HepG2 (cell line): Measurements from ENCODE around the gene NUDCD2. TPM values are rescaled to one million over a fixed set of nuclear protein-coding genes. Genes with fewer than 3 reads are reported as not detected.
A peak's percentile ranks its signal among the peaks of the same experiment; 100 is the strongest.

Experiments used
- ATAC-seq: fragments of 200-7000 bp; cut with Tn5 transposase; 3 replicates; pipeline ENCODE4 v1.9.1; 2020; ENCODE audit warnings: mild to moderate bottlenecking, moderate library complexity
- BruUV-seq: library from RNA; stranded (reverse); fragments of 400-500 nt; replicated peaks from 2 replicates; lab custom pipeline; 2021; lab: Mats Ljungman, UMichigan
- CTCF ChIA-PET: fragments of 300-600 bp; formaldehyde crosslinking; extraction: SDS; loops from one replicate; lab custom pipeline; 2021; ENCODE audit warnings: low total read pairs, inconsistent platforms, low intra/inter-chr PET ratio; lab: Yijun Ruan, JAX
- POLR2A ChIA-PET: fragments of 350-600 bp; sonication (Branson Sonifier 250); formaldehyde crosslinking; loops from one replicate; lab custom pipeline; 2020; ENCODE audit warnings: antibody characterized with exemption, inconsistent platforms; lab: Yijun Ruan, JAX
- DNase-seq: peaks from one replicate; pipeline ENCODE4 v3.0.0-alpha.2; 2015; ENCODE audit warnings: low spot score
- FAIRE-seq: peaks from 3 replicates; lab custom pipeline; 2011; peaks lifted over from hg19 to GRCh38; lab: Jason Lieb, UNC
- H2AFZ ChIP-seq: one replicate; pipeline ENCODE4 v1.6.1; 2011; ENCODE audit warnings: low read length, inconsistent platforms
- H3K27ac ChIP-seq: fragments of 300-600 bp; 3 replicates; pipeline ENCODE4 v1.8.0; 2011; ENCODE audit warnings: mixed run types, mild to moderate bottlenecking, mixed read lengths, low read length, inconsistent platforms; ENCODE audit not compliant: insufficient read depth; ENCODE audit errors: extremely low read length
- H3K27me3 ChIP-seq, 2 experiments: fragments of 200-600 bp in 1 of 2; 2 replicates in 1 of 2; 3 replicates in 1 of 2; pipeline versions ENCODE4 v1.6.0 to v1.8.0; 2011; ENCODE audit warnings: low read length in 2 of 2, mild to moderate bottlenecking in 2 of 2, moderate library complexity in 2 of 2, inconsistent platforms in 1 of 2; ENCODE audit not compliant: insufficient read depth in 2 of 2, control insufficient read depth in 1 of 2
- H3K36me3 ChIP-seq, 2 experiments: fragments of 200-600 bp in 1 of 2; replicated peaks in 1 of 2; 2 replicates in 1 of 2; 3 replicates in 1 of 2; pipeline versions ENCODE4 v1.5.1 to v1.8.0; 2011; ENCODE audit warnings: low read length in 2 of 2, inconsistent platforms in 1 of 2; ENCODE audit not compliant: insufficient read depth in 2 of 2, control insufficient read depth in 1 of 2
- H3K4me1 ChIP-seq: 2 replicates; pipeline ENCODE4 v1.5.1; 2012; ENCODE audit warnings: low read length, inconsistent platforms; ENCODE audit not compliant: insufficient read depth
- H3K4me2 ChIP-seq: 2 replicates; pipeline ENCODE4 v1.6.0; 2011; ENCODE audit warnings: low read depth, low read length, inconsistent platforms
- H3K4me3 ChIP-seq, 3 experiments: fragments of 200-600 bp in 1 of 3; sonication (generic), shearing (Covaris generic) in 1 of 3; replicated peaks in 1 of 3; 2 replicates each; pipeline ENCODE4 v1.5.1; 2011 to 2016; ENCODE audit warnings: low read length in 3 of 3, inconsistent platforms in 2 of 3, low read depth in 2 of 3, mild to moderate bottlenecking in 2 of 3, control low read depth in 1 of 3, mixed read lengths in 1 of 3; ENCODE audit not compliant: insufficient read depth in 1 of 3
- H3K79me2 ChIP-seq: one replicate; pipeline ENCODE4 v1.6.1; 2011; ENCODE audit warnings: low read length, inconsistent platforms; ENCODE audit not compliant: insufficient read depth
- H3K9ac ChIP-seq: 2 replicates; pipeline ENCODE4 v1.6.0; 2011; ENCODE audit warnings: mild to moderate bottlenecking, low read depth, low read length, inconsistent platforms; ENCODE audit not compliant: insufficient read depth
- H3K9me3 ChIP-seq: 2 replicates; pipeline ENCODE4 v1.5.1; 2012; ENCODE audit warnings: mild to moderate bottlenecking, low read length
- H4K20me1 ChIP-seq: 2 replicates; pipeline ENCODE4 v1.6.0; 2011; ENCODE audit warnings: inconsistent platforms, mild to moderate bottlenecking, low read length, moderate library complexity; ENCODE audit not compliant: insufficient read depth
- ATF6 ChIP-seq: sonication (generic); formaldehyde crosslinking; conservative IDR thresholded peaks from 2 replicates; pipeline ENCODE4 v1.4.0; 2020; ENCODE audit warnings: missing genetic modification reagents
- HMGA1 ChIP-seq: sonication (generic); formaldehyde crosslinking; conservative IDR thresholded peaks from 2 replicates; pipeline ENCODE4 v1.4.0; 2020; ENCODE audit warnings: missing genetic modification reagents
- HNRNPK ChIP-seq: fragments of 200-400 bp; formaldehyde crosslinking; IDR thresholded peaks from 2 replicates; pipeline ENCODE4 v1.6.1; 2018; ENCODE audit warnings: low read length, low read depth, moderate library complexity, mild to moderate bottlenecking; ENCODE audit not compliant: poor library complexity, severe bottlenecking
- MAFG ChIP-seq: sonication (generic); formaldehyde crosslinking; IDR thresholded peaks from 2 replicates; pipeline ENCODE4 v1.5.1; 2020; ENCODE audit warnings: mild to moderate bottlenecking, missing genetic modification reagents
- REXO4 ChIP-seq: sonication (generic); formaldehyde crosslinking; IDR thresholded peaks from 2 replicates; pipeline ENCODE4 v1.8.0; 2022; ENCODE audit warnings: missing genetic modification reagents, mild to moderate bottlenecking, borderline replicate concordance
- SOX6 ChIP-seq, 2 experiments: fragments of 450-650 bp in 1 of 2; sonication (generic) in 1 of 2; formaldehyde crosslinking in 1 of 2; IDR thresholded peaks; 2 replicates each; pipeline versions ENCODE4 v1.4.0 to v1.6.1; 2017 to 2020; ENCODE audit warnings: antibody characterized with exemption in 1 of 2, mild to moderate bottlenecking in 1 of 2, missing genetic modification reagents in 1 of 2
- TCF7 ChIP-seq: sonication (generic); IDR thresholded peaks from 2 replicates; pipeline ENCODE4 v1.6.1; 2016; ENCODE audit warnings: antibody characterized with exemption, low read depth
- TMF1 ChIP-seq: sonication (generic); formaldehyde crosslinking; IDR thresholded peaks from 2 replicates; pipeline ENCODE4 v1.8.1; 2022; ENCODE audit warnings: low read depth, missing genetic modification reagents
- ZHX2 ChIP-seq, 2 experiments: sonication (generic) in 1 of 2; formaldehyde crosslinking in 1 of 2; IDR thresholded peaks; 2 replicates each; pipeline versions ENCODE4 v1.6.1 to v1.9.0; 2014 to 2022; ENCODE audit warnings: antibody characterized with exemption in 1 of 2, borderline replicate concordance in 1 of 2, inconsistent platforms in 1 of 2, low read depth in 1 of 2, missing genetic modification reagents in 1 of 2
- ZMAT3 ChIP-seq: sonication (generic); formaldehyde crosslinking; conservative IDR thresholded peaks from 2 replicates; pipeline ENCODE4 v1.7.0; 2021; ENCODE audit warnings: missing genetic modification reagents
- ZNF687 ChIP-seq: sonication (generic); formaldehyde crosslinking; IDR thresholded peaks from 2 replicates; pipeline ENCODE4 v1.5.1; 2020; ENCODE audit warnings: mild to moderate bottlenecking, missing genetic modification reagents, moderate library complexity
- ZNF737 ChIP-seq: sonication (generic); formaldehyde crosslinking; IDR thresholded peaks from 2 replicates; pipeline ENCODE4 v1.5.0; 2020; ENCODE audit warnings: missing genetic modification reagents, mild to moderate bottlenecking, borderline replicate concordance
- WGBS: methylation state at CpG from one replicate; pipeline ENCODE4 v1.1.6; 2017; ENCODE audit warnings: low lambda C conversion rate; 5-methylcytosine and 5-hydroxymethylcytosine counted together
- in situ Hi-C: cut with HindIII; loops from 2 replicates; pipeline ENCODE4 v1.10.0; 2017; ENCODE audit warnings: low pct_unique_long_range_greater_than_20kb; ENCODE audit not compliant: extremely low pct_ligation_motif_present
- intact Hi-C: fragments of 100-400 bp; cut with micrococcal nuclease; formaldehyde crosslinking; loops from one replicate; pipeline ENCODE4 v1.10.0; 2022; ENCODE audit not compliant: unreplicated experiment
- polyA plus RNA-seq, 8 experiments: library from polyadenylated mRNA; depleted of rRNA in 3 of 8; stranded (reverse) in 7 of 8; unstranded in 1 of 8; fragments of >200 nt; fragmentation: Illumina TruSeq in 4 of 8; extraction: Trizol in 4 of 8; gene quantifications; 2 replicates each; pipeline versions ENCODE4 v1.2.1 to v1.2.3, GENCODE V29; 2011 to 2016; ENCODE audit warnings: low read depth in 4 of 8, missing spikeins in 1 of 8, mixed read lengths in 1 of 8; ENCODE audit not compliant: insufficient read depth in 1 of 8
- total RNA-seq, 5 experiments: library from RNA; depleted of rRNA; stranded (reverse); fragments of >200 nt; fragmentation: Illumina TruSeq; extraction: Trizol; gene quantifications; 2 replicates each; pipeline ENCODE4 v1.2.3, GENCODE V29; 2016; ENCODE audit warnings: low read depth in 1 of 5

Gene NUDCD2
- total and polyA plus RNA-seq, 2 of the 13 experiments (the other 11 are each of a cell fraction or from before 2014, with no cell fraction given), result 14.8 to 39.2 TPM

- no peak overlapping the region for H2AFZ ChIP-seq
- H3K79me2 ChIP-seq, result peaks cover 2% of the 10 kb centered on the region
- FAIRE-seq, result no peak
- in situ Hi-C loops, result no loop called here
- no peak overlapping the region for H3K4me2 ChIP-seq
- intact Hi-C loops, result no loop called here
- no peak overlapping the region for H3K27ac ChIP-seq
- ChIA-PET POLR2A (interaction anchor here (4.5 kb wide), 1 partner anchor 8 kb away, joined by 23 read pairs; the partner anchor contains the start of genes HMMR and NUDCD2), CTCF (no interaction called here)
- WGBS, result 95% methylated on average over 7 of the region's 8 CpGs
- no peak overlapping the region for H3K4me3 ChIP-seq
- peak; percentile 51 for ATAC-seq
- H3K9ac ChIP-seq, result no peak overlapping the region
- no peaks in the 10 kb centered on the region for H4K20me1 ChIP-seq
- no peak for DNase-seq
- H3K9me3 ChIP-seq, result no peaks in the 10 kb centered on the region
- no peaks in the 10 kb centered on the region for H3K4me1 ChIP-seq
- no TSS peak for BruUV-seq
- H3K27me3 ChIP-seq, result no peaks in the 10 kb centered on the region
- peaks cover 2 to 12% of the 10 kb centered on the region in 2 experiments; a peak in 4 of 5 replicates for H3K36me3 ChIP-seq
- TF ChIP-seq TMF1 (no peak), ZNF687 (CRISPR knock-in tag) (no peak), ATF6 (CRISPR knock-in tag) (no peak), ZNF737 (no peak), REXO4 (CRISPR knock-in tag) (no peak), SOX6 (IDR thresholded peaks at IDR 0.05) (no peak), SOX6 (CRISPR knock-in tag; IDR thresholded peaks at IDR 0.05) (no peak), HMGA1 (CRISPR knock-in tag) (no peak), ZMAT3 (CRISPR knock-in tag) (no peak), HNRNPK (no peak), MAFG (no peak), TCF7 (no peak), ZHX2 (IDR thresholded peaks at IDR 0.05; ENCODE audit: low read depth) (no peak), ZHX2 (CRISPR knock-in tag; IDR thresholded peaks at IDR 0.05; ENCODE audit: borderline replicate concordance) (no peak)
Measured at GRCh38 chr5:163451489-163451888, 8.4 kb downstream of the NUDCD2 start.
